Activated naive CD4-positive, alpha-beta T cell treated with Interleukin-2 at 50 U/mL for 16 hours (primary cell): Measurements from ENCODE around the gene INPP5D.
"Not testable (repeated sequence)": the region's sequence is repeated elsewhere in the genome, so short reads cannot be mapped to it uniquely, and the experiment has no call there.

Experiments used
- DNase-seq: peaks from one replicate; pipeline ENCODE4 v3.0.0-alpha.2; 2020

INPP5D gene

DNA sequence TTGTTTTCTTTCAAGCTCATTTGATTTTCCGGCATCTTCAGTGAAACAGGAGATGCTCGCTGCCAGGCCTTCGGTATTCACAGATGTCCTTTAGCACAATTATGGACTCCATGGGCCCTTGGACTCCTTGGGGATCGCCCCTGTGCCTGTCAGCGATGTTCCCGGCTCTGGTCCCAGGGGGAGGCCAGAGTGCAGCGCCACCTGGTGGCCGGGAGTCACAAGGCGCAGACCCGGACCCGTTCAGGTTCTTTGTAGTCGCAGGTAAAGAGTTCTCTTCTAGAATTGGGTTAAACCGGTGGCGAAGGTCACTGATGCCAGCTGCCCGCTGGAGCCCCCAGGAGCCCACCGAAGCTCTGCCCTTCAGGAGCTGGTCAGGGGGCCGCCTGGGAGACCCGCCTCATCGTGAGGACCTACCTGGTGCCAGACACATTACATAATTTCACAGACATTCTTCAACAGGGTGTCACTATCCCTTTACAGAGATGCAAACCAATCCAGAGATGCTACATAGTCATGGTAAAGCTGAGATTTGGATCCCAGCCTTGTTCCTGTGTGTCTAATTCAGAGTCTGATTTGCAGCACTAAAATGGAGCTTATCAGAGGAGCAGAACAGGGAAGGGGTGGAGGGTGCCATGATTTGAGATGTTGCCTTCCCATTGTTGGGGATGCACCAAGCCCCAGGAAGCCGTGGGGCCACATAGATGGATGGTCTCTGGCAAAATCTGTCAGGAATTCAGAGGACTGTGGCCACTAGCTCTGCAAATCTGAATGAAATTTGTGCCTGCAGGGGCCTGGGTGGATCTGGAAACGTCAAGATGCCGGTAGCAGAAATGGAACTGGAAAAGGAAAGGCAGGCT, 6.0 kb upstream of the INPP5D start:
- DNase-seq = peak; percentile 77

DNA sequence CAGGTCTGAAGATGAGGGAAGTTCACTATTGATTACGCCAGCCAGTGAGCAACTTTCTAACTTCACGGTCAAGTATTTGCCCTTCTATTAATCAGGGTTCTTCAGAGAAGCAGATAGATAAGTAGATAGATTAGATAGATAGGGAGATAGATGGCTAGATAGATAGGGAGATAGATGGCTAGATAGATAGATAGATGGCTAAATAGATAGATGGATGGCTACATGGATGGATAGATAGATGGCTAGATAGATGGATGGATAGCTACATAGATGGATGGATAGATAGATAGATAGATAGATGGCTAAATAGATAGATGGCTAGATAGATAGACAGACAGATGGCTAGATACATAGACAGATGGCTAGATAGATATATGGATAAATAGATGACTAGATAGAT, 4.8 kb upstream of the INPP5D start:
- no peak for DNase-seq

DNA sequence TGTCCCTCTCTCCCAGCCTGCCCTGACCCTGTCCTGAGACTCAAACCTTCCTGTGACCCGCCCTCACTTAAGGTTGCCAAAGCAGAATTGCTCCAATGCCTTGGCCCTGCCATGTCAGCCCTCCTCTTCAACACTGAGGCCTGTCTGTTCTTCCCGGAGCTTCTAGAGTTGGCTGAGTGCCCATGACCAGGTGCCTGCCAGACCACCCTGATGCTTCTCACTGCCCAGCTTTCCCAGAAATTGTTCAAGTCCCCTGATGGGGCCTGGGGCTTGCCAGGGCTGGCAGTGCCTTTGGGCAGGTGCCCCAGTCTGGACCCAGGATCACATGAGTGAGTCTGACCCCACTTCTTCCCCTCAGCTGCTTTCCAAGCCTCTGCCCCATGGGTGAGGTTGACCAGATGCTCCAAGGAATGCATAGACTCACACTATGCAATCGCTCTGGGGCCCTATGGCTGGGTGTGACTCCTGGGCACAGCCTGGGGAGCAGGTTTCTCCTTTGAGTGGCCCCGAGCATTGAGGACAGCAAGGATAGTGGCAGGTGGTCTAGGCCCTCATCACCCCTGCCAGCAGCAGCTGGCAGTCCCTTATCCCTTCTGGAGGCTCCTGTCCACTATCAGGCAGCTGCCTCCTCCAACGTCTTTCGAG, 3.1 kb upstream of the INPP5D start:
- no peak for DNase-seq

DNA sequence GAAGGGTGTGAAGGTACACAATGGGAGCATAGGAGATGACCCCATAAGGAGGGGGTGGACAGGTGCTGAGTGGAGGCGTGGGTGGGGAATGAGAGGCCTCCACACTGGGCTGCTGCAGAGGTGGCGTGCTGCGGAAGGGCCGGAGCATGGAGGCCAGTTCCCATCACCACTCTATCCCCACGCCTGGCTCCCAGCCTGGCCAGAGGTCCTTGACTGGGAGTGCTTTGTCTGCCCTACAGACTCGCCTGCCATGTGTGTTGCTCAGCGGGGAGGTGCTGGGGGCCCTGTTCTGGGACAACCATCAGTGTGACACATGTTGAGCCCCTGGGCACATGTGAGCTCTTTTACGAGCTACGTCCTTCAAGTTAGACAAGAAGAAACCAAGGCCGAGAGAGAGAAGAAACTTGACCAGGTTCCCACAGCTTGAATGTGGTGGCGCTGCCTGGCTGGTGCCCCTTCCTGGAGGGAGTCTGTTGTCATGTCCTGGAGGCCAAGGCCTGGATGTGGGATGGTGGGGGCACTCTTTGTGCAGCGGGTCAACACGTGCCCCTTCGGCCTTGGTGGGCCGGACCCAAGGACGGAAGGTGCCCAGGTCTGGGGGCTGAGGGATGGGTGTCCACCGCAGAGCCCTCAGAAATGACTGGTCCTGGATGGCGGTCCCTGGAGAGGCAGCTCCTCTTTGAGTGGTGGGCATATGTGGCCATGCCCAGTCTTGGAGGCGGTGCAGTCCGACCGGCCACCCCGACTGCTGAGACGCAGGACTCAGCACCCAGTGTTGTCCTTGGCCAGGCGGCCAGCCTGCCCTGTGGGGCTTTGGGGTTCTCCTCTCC, 1.2 kb upstream of the INPP5D start:
- DNase-seq = no peak

GRCh38 chr2:233059547-233059796, 670 bp upstream of the INPP5D start:
- DNase-seq = no peak

DNA sequence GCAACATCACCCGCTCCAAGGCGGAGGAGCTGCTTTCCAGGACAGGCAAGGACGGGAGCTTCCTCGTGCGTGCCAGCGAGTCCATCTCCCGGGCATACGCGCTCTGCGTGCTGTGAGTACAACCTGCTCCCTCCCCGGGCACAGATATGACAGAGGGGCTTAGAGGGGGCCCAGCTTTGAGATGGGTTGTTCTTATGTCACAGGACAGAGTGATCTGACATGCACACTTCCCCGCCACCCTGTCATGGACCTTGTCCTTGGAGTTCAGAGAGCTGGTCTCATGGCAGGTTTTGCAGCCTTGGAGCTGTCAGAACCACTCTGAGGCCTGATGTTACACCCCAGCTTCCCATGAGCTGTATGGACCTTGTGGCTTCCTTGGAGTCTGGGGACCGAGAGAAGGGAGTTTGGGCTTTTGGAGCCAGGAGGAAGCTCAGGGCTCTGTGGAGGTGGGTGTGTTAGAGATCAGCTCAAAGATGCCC, 398 bp downstream of the INPP5D start:
- DNase-seq = no peak

GRCh38 chr2:233060980-233061590, 943 bp downstream of the INPP5D start:
- DNase-seq = peak; percentile 57

DNA sequence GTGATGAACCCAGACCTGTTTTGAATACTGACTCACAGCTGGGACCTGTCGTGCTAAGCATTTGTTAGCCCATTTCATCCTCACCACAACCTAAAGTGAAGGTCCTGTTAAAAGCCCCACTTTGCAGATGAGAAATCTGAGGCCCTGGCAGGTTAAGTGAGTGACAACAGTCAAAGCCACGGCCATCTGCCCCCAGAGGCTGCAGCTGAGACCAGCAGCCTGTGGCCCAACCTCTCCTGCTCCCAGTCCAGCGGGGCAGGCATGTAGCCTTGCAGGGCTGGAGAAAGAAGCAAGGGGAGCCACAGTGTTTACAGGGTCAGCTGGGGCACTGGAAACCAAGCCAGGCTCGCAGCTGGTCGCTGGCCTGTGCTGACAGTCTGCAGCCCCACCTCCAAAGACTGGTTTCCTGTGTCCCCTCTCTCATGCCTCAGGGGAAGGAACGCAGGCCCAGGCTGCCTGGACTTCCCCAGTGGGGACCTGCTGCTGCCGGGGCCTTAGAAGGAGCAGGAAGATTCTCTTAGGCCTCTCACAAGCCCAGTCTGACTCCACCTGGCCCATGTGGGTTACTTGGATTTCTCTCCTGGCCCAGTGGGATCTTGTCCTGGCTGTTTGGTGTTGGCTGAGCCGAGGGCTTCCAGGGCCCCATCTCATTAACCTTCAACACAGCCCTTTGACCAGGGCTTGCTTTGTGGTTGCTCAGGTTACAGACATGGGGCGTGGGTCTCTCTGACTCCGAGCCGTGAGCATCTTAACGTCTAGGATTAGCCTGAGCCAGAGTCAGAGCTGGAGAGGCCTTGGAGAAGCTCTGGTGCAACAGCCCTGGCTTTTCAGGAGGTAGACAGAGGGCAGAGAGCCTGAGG, 1.7 kb downstream of the INPP5D start:
- DNase-seq = peak; percentile 59

DNA sequence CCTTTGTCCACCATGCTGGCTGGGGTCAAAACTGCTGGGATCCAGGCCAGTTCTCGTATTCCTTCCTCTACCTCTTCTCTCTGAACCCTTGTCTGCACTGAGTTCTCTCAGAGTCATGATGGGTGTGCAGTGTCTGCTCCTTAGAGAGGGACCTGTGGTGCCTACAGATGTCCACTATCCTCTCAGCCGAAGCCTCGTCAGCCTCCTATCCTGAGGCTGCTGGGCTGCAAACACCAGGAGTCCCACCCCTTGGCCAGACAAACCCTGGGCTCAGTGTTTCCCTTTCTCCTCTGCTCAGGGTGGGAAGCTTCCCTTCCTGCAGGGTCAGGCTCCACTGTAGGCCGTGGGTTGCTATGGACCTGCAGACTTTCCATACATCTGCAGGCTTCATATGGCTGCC, 2.3 kb downstream of the INPP5D start:
- DNase-seq = no peak

DNA sequence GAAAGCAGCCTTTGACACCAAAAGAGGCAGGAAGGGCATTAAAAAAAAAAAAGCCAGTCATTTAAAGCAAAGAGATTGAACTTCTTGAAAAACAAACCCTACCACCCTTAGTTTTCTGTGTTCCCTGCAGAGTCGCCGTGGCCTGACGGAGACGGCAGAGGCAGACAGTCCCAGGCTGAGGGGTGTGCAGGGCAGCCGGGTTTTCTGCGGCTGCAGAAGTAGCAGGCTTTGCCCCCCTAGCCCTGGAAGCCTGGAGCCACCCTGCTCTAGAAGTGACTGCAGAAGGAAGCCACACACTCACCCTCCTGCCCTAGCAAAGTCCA, 2.8 kb downstream of the INPP5D start:
- no peak for DNase-seq

DNA sequence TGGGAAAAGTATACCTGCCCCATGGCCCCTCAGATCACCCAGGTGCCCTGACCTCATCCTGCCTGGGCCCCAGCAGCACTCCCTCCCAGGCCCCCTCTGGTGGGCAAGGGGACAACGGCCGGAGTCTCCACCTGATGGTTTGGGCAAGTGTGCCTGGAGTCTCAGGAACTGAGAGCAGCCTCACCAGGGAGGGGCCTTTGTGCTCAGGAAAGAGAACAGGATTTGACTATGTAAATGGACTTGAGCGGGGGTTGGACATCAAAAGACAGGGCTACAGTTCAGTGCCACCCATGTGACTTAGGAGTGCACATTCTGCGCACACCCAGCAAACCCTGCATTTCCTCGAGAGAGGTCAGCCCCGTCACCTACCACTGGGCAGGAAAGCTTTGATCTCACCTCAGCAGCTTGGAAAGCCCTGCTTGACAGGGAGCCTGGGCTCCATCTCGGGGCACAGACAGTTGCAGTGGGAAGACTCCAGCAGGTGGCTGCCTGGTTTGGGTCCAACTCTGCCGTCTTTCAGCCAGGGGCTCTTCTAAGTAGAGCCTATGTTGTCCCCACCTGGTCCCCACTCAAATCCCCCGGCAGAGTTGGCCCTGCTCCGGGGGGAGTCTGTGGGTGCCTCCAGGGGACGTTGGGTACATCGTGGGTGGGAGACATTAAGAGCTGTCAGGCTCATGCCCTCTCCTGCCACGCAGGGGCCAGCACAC, 3.3 kb downstream of the INPP5D start:
- DNase-seq = no peak

GRCh38 chr2:233063976-233064411, 3.9 kb downstream of the INPP5D start:
- no peak for DNase-seq

GRCh38 chr2:233064530-233065199, 4.5 kb downstream of the INPP5D start:
- DNase-seq = no peak

- DNase-seq = not testable (repeated sequence)
Observed at GRCh38 chr2:233065200-233065589, 5.1 kb downstream of the INPP5D start.

GRCh38 chr2:233065954-233066470, 5.9 kb downstream of the INPP5D start:
- DNase-seq = no peak

DNA sequence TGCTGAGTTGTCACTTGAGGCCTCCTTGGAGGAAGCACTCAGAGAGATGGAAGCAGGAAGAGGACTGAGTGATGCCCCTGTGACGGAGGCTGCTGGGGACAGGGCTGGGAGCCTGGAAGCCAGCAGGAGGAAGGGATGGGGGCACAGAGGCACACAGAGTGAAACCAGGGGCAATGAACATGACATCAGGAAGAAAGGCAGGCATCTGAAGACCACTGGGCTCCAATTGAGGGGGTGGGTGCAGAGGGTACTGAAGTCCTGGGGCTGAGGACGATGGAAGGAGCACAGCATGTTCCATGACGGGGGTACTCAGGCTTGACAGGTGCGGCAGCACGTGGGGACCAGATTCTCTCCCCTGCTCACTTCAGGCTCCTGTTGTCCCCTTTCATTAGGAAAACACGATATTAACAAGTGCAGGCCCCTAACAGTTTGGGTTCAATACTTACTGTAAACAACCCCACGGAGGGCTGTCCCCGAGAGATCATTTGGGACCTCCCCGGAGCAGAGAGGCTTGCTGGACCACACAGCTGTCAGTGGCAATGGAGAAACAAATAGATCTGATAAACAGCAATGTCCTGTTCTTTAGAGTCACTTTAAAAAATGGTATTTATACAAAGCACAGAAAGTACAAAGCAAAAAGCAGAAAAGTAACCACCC, 8.7 kb downstream of the INPP5D start:
- no peak for DNase-seq

GRCh38 chr2:233072838-233073237, 12.7 kb downstream of the INPP5D start:
- DNase-seq = no peak

DNA sequence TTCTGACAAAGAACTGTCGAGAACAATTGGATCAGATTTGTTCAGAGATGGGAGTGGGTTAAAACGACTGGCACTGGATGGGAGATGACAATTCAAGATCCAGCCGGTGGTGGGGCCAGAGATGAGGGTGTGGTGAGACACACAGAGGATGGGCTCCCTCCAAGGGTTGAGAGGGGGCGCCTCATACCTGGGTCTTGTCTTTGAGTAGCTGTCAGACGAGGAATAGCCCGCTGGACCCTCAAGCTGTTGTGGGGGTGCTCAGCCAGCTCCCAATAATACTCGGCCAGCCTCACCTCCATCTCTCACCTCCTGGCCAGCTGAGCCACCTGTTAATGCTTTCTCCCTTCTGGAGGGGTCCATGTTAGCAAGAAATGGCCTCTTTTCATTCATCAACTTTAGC, 14.0 kb downstream of the INPP5D start:
- DNase-seq = no peak

GRCh38 chr2:233075141-233075965, 15.2 kb downstream of the INPP5D start:
- DNase-seq = no peak

GRCh38 chr2:233075966-233076339, 15.8 kb downstream of the INPP5D start:
- no peak for DNase-seq
